Measurements from ENCODE around the gene FKBP9.

GRCh38 chr7:33054261-33054964, 97.2 kb downstream of the FKBP9 start:
- no peak for TF ChIP-seq CTCF (conservative IDR thresholded peaks at IDR 0.05)
- TF ChIP-seq EZH2 (IDR thresholded peaks at IDR 0.05; ENCODE audit: low read depth) = no peak

Measured in PC-9 (cell line).